H9 (cell line): ENCODE data around the gene SLC9A7. TPM values are rescaled to one million over a fixed set of nuclear protein-coding genes. Genes with fewer than 3 reads are reported as not detected.

Experiments used
- DNase-seq: peaks from one replicate; pipeline ENCODE4 v3.0.0-alpha.2; 2017
- H2AFZ ChIP-seq: one replicate; pipeline ENCODE4 v1.6.1; 2013; ENCODE audit warnings: mild to moderate bottlenecking, low read length, control low read depth, moderate library complexity
- H2AK5ac ChIP-seq: 2 replicates; pipeline ENCODE4 v1.6.1; 2013; ENCODE audit warnings: low read length, control low read depth, mixed read lengths; ENCODE audit not compliant: insufficient read length
- H2BK120ac ChIP-seq: one replicate; pipeline ENCODE4 v1.6.1; 2013; ENCODE audit warnings: low read depth, mild to moderate bottlenecking, low read length, control low read depth, inconsistent platforms; ENCODE audit not compliant: poor library complexity, severe bottlenecking
- H2BK12ac ChIP-seq: 2 replicates; pipeline ENCODE4 v1.6.1; 2013; ENCODE audit warnings: low read length, control low read depth, mixed read lengths, low read depth; ENCODE audit not compliant: insufficient read length
- H2BK15ac ChIP-seq: 2 replicates; pipeline ENCODE4 v1.6.1; 2013; ENCODE audit warnings: low read depth, low read length, control low read depth
- H2BK20ac ChIP-seq: one replicate; pipeline ENCODE4 v1.6.1; 2013; ENCODE audit warnings: low read depth, mild to moderate bottlenecking, low read length, control low read depth, inconsistent platforms; ENCODE audit not compliant: poor library complexity, severe bottlenecking
- H2BK5ac ChIP-seq: 2 replicates; pipeline ENCODE4 v1.6.1; 2013; ENCODE audit warnings: low read length, control low read depth, mixed read lengths; ENCODE audit not compliant: insufficient read length
- H3K14ac ChIP-seq: 2 replicates; pipeline ENCODE4 v1.6.1; 2013; ENCODE audit warnings: low read length, control low read depth; ENCODE audit not compliant: insufficient read depth
- H3K18ac ChIP-seq: 2 replicates; pipeline ENCODE4 v1.6.1; 2013; ENCODE audit warnings: low read depth, mild to moderate bottlenecking, mixed read lengths, low read length, control low read depth; ENCODE audit not compliant: insufficient read length
- H3K23ac ChIP-seq: 2 replicates; pipeline ENCODE4 v1.6.1; 2013; ENCODE audit warnings: low read length, control low read depth, mixed read lengths, low read depth; ENCODE audit not compliant: insufficient read length
- H3K23me2 ChIP-seq: 2 replicates; pipeline ENCODE4 v1.6.1; 2013; ENCODE audit warnings: low read depth, mild to moderate bottlenecking, mixed read lengths, low read length, control low read depth; ENCODE audit not compliant: insufficient read length, poor library complexity, severe bottlenecking
- H3K27ac ChIP-seq: 2 replicates; pipeline ENCODE4 v1.5.1; 2013; ENCODE audit warnings: low read length, control low read depth, mixed read lengths, low read depth; ENCODE audit not compliant: insufficient read length
- H3K27me3 ChIP-seq: 2 replicates; pipeline ENCODE4 v1.6.1; 2013; ENCODE audit warnings: low read length, control low read depth, inconsistent platforms; ENCODE audit not compliant: insufficient read depth
- H3K4ac ChIP-seq: 2 replicates; pipeline ENCODE4 v1.6.1; 2013; ENCODE audit warnings: low read depth, mild to moderate bottlenecking, control low read depth, inconsistent platforms, low read length, moderate library complexity
- H3K4me1 ChIP-seq: 2 replicates; pipeline ENCODE4 v1.6.1; 2013; ENCODE audit warnings: low read length, control low read depth, inconsistent platforms; ENCODE audit not compliant: insufficient read depth
- H3K4me2 ChIP-seq: 2 replicates; pipeline ENCODE4 v1.6.1; 2013; ENCODE audit warnings: low read length, control low read depth, mixed read lengths; ENCODE audit not compliant: insufficient read length, insufficient read depth
- H3K56ac ChIP-seq: 2 replicates; pipeline ENCODE4 v1.6.1; 2013; ENCODE audit warnings: low read depth, mild to moderate bottlenecking, mixed read lengths, low read length, control low read depth; ENCODE audit not compliant: insufficient read length
- H3K79me1 ChIP-seq: 2 replicates; pipeline ENCODE4 v1.6.1; 2013; ENCODE audit warnings: low read depth, mild to moderate bottlenecking, moderate library complexity, low read length, control low read depth, inconsistent platforms; ENCODE audit not compliant: insufficient read depth, poor library complexity, severe bottlenecking
- H3K79me2 ChIP-seq: 2 replicates; pipeline ENCODE4 v1.6.1; 2013; ENCODE audit warnings: low read length, control low read depth, inconsistent platforms; ENCODE audit not compliant: insufficient read depth
- H3K9ac ChIP-seq: 2 replicates; pipeline ENCODE4 v1.6.1; 2013; ENCODE audit warnings: low read length, control low read depth, mixed read lengths; ENCODE audit not compliant: insufficient read length; ENCODE audit errors: extremely low read depth
- H3K9me3 ChIP-seq: one replicate; pipeline ENCODE4 v1.6.1; 2013; ENCODE audit warnings: low read depth, low read length, inconsistent platforms; ENCODE audit not compliant: control insufficient read depth
- H3T11ph ChIP-seq: one replicate; pipeline ENCODE4 v1.6.1; 2013; ENCODE audit warnings: mild to moderate bottlenecking, low read length, control low read depth, inconsistent platforms
- H4K20me1 ChIP-seq: one replicate; pipeline ENCODE4 v1.6.1; 2013; ENCODE audit not compliant: control insufficient read depth, insufficient read length, insufficient read depth
- H4K5ac ChIP-seq: 2 replicates; pipeline ENCODE4 v1.6.1; 2013; ENCODE audit warnings: low read depth, mild to moderate bottlenecking, mixed read lengths, low read length, control low read depth; ENCODE audit not compliant: insufficient read length
- H4K8ac ChIP-seq: replicated peaks from 2 replicates; pipeline ENCODE4 v1.6.1; 2013; ENCODE audit warnings: low read length, control low read depth, mixed read lengths, low read depth; ENCODE audit not compliant: insufficient read length
- H4K91ac ChIP-seq: 2 replicates; pipeline ENCODE4 v1.6.1; 2013; ENCODE audit warnings: low read depth, mild to moderate bottlenecking, moderate library complexity, mixed read lengths, low read length, control low read depth; ENCODE audit not compliant: insufficient read length
- H3K27ac Mint-ChIP-seq, 3 experiments: 2 replicates in 2 of 3; 3 replicates in 1 of 3; pipeline ENCODE4 v1.8.0; 2020 to 2021; ENCODE audit warnings: mixed read lengths in 3 of 3, mild to moderate bottlenecking in 1 of 3, moderate library complexity in 1 of 3
- H3K27me3 Mint-ChIP-seq: 2 replicates; pipeline ENCODE4 v1.8.0; 2021; ENCODE audit warnings: low read depth, mild to moderate bottlenecking, moderate library complexity, mixed read lengths
- H3K36me3 Mint-ChIP-seq, 3 experiments: 2 replicates in 2 of 3; 3 replicates in 1 of 3; pipeline ENCODE4 v1.8.0; 2020 to 2021; ENCODE audit warnings: low read depth in 3 of 3, mixed read lengths in 3 of 3; ENCODE audit not compliant: insufficient read depth in 1 of 3
- H3K4me1 Mint-ChIP-seq, 2 experiments: 2 replicates each; pipeline ENCODE4 v1.8.0; 2020; ENCODE audit warnings: mixed read lengths in 2 of 2
- H3K4me3 Mint-ChIP-seq, 2 experiments: 2 replicates in 1 of 2; 3 replicates in 1 of 2; pipeline ENCODE4 v1.8.0; 2020 to 2021; ENCODE audit warnings: mild to moderate bottlenecking in 2 of 2, mixed read lengths in 2 of 2, moderate library complexity in 1 of 2
- H3K9me3 Mint-ChIP-seq, 2 experiments: 2 replicates in 1 of 2; 3 replicates in 1 of 2; pipeline ENCODE4 v1.8.0; 2020; ENCODE audit warnings: mild to moderate bottlenecking in 2 of 2, mixed read lengths in 2 of 2, moderate library complexity in 1 of 2
- WGBS: extraction: QIAGEN DNeasy Blood & Tissue Kit; methylation state at CpG from one replicate; pipeline ENCODE4 v1.1.7; 2013; ENCODE audit warnings: missing lambda C conversion rate, low lambda C conversion rate, mixed read lengths; ENCODE audit not compliant: insufficient read length; ENCODE audit errors: extremely low coverage; 5-methylcytosine and 5-hydroxymethylcytosine counted together
- total RNA-seq: library from RNA; stranded (reverse); gene quantifications from 2 replicates; pipeline ENCODE4 v1.2.1, GENCODE V29; 2021
- TF ChIP-seq, protein P1 (sequence below): fragments of 200-600 bp; sonication (generic); conservative IDR thresholded peaks from 3 replicates; pipeline ENCODE4 v1.8.0; 2021; ENCODE audit warnings: antibody characterized with exemption, mild to moderate bottlenecking

Gene SLC9A7
- total RNA-seq, 1 experiment from 2014 or later, result 5.9 TPM

DNA sequence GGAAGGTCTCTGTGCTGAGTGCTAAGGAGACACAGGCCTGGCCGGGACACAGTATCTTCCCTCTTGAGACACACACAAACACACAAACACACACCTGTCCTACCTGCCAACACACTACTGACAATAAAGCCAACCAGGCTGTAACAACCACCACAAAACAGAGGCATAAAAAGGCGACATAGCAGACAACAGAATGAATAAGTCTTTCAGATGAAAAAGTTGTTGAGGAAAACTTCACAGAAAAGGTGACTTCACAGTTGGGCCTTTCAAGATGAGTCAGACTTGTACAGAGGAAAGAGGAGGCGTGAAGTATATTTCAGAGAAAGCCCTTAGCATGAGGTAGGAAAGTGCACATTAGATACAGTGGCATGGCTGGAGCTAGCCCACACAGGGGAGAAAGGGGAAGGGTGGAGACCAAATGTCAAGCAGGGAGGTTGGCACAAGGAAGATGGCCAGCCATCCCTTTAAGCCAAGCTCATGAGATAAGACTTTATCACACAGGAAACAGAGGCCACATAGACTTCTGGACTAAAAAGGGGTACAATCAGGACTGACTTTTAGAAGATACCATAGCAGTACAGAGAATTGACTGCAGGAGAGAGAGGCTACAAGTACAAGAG, 54.0 kb downstream of the SLC9A7 start:
- H3T11ph ChIP-seq, result no peak overlapping the region
- no peaks in the 10 kb centered on the region for H3K4me1 ChIP-seq
- no peak overlapping the region for H4K5ac ChIP-seq
- H2BK5ac ChIP-seq, result no peak overlapping the region
- no peak overlapping the region for H4K91ac ChIP-seq
- no peak overlapping the region; the same call in 1 of the 2 replicates for H3K14ac ChIP-seq
- Mint-ChIP-seq H3K9me3 (peaks cover 56 to 61% of the 10 kb centered on the region in 2 experiments), H3K4me1 (no peaks in the 10 kb centered on the region), H3K27me3 (no peaks in the 10 kb centered on the region), H3K27ac (no peak overlapping the region), H3K4me3 (no peak overlapping the region), H3K36me3 (peaks cover 0 to 3% (median 3%) of the 10 kb centered on the region in 3 experiments; a peak in 3 of 7 replicates)
- no peaks in the 10 kb centered on the region; the same call in 1 of the 2 replicates for H3K79me2 ChIP-seq
- no peak overlapping the region for H3K9ac ChIP-seq
- no peak overlapping the region for H2AK5ac ChIP-seq
- H3K27ac ChIP-seq, result no peak overlapping the region
- TF ChIP-seq, protein P1, sequence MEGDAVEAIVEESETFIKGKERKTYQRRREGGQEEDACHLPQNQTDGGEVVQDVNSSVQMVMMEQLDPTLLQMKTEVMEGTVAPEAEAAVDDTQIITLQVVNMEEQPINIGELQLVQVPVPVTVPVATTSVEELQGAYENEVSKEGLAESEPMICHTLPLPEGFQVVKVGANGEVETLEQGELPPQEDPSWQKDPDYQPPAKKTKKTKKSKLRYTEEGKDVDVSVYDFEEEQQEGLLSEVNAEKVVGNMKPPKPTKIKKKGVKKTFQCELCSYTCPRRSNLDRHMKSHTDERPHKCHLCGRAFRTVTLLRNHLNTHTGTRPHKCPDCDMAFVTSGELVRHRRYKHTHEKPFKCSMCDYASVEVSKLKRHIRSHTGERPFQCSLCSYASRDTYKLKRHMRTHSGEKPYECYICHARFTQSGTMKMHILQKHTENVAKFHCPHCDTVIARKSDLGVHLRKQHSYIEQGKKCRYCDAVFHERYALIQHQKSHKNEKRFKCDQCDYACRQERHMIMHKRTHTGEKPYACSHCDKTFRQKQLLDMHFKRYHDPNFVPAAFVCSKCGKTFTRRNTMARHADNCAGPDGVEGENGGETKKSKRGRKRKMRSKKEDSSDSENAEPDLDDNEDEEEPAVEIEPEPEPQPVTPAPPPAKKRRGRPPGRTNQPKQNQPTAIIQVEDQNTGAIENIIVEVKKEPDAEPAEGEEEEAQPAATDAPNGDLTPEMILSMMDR, result no peak
- no peak overlapping the region for H3K4me2 ChIP-seq
- no peak overlapping the region for H3K23ac ChIP-seq
- no CpG with 5 or more reads among the region's 3 CpGs for WGBS
- H3K18ac ChIP-seq, result no peak overlapping the region
- DNase-seq, result no peak
- no peaks in the 10 kb centered on the region for H3K79me1 ChIP-seq
- no peak overlapping the region for H2BK15ac ChIP-seq
- no peaks in the 10 kb centered on the region for H4K20me1 ChIP-seq
- no peaks in the 10 kb centered on the region for H3K27me3 ChIP-seq
- H2AFZ ChIP-seq, result no peak overlapping the region
- H3K9me3 ChIP-seq, result peaks cover 31% of the 10 kb centered on the region
- H2BK12ac ChIP-seq, result no peak overlapping the region
- H3K23me2 ChIP-seq, result no peaks in the 10 kb centered on the region
- no peak overlapping the region for H2BK20ac ChIP-seq
- no peak overlapping the region for H4K8ac ChIP-seq
- H3K56ac ChIP-seq, result no peak overlapping the region
- no peak overlapping the region for H3K4ac ChIP-seq
- H2BK120ac ChIP-seq, result no peak overlapping the region
